Activated CD4-positive, alpha-beta T cell treated with anti-CD3 and anti-CD28 coated beads for 36 hours (primary cell): ENCODE results near the gene LCNL1. TPM values are rescaled to one million over a fixed set of nuclear protein-coding genes. Genes with fewer than 3 reads are reported as not detected.
A peak's percentile ranks its signal among the peaks of the same experiment; 100 is the strongest.

Experiments
- ATAC-seq: fragments of 200-7000 bp; cut with Tn5 transposase; one replicate; pipeline ENCODE4 v1.10.0; 2021; ENCODE audit warnings: mild to moderate bottlenecking, moderate library complexity
- CTCF ChIA-PET: fragments of 350-600 bp; sonication (Branson Sonifier 250); formaldehyde crosslinking; loops from one replicate; lab custom pipeline; 2021; ENCODE audit warnings: antibody characterized with exemption; lab: Charles Lee
- POLR2A ChIA-PET: fragments of 350-600 bp; sonication (Branson Sonifier 250); formaldehyde crosslinking; loops from one replicate; lab custom pipeline; 2021; ENCODE audit warnings: antibody characterized with exemption, inconsistent platforms; lab: Charles Lee
- DNase-seq: peaks from one replicate; pipeline ENCODE4 v3.0.0-alpha.2; 2020
- H3K27ac Mint-ChIP-seq: one replicate; pipeline ENCODE4 v1.8.0; 2021; ENCODE audit warnings: mixed read lengths
- H3K27me3 Mint-ChIP-seq: one replicate; pipeline ENCODE4 v1.8.0; 2021; ENCODE audit warnings: mixed read lengths
- H3K36me3 Mint-ChIP-seq: one replicate; pipeline ENCODE4 v1.8.0; 2021; ENCODE audit warnings: low read depth, mixed read lengths
- H3K4me1 Mint-ChIP-seq: one replicate; pipeline ENCODE4 v1.8.0; 2021; ENCODE audit warnings: mixed read lengths
- H3K4me3 Mint-ChIP-seq: one replicate; pipeline ENCODE4 v1.8.0; 2021; ENCODE audit warnings: mild to moderate bottlenecking, moderate library complexity, mixed read lengths
- H3K9me3 Mint-ChIP-seq: one replicate; pipeline ENCODE4 v1.8.0; 2021; ENCODE audit warnings: low read depth, mixed read lengths
- intact Hi-C, 2 experiments: fragments of 100-400 bp; cut with DNase I in 1 of 2; cut with micrococcal nuclease in 1 of 2; formaldehyde crosslinking; loops; one replicate each; pipeline versions ENCODE4 v1.14.2 to v1.15.1; 2022 to 2024; cut with DNase I, micrococcal nuclease
- total RNA-seq, 2 experiments: library from RNA; stranded (reverse); gene quantifications; one replicate each; pipeline ENCODE4 v1.2.3, GENCODE V29; 2021

LCNL1 gene
- total RNA-seq, 2 experiments from 2014 or later, result not detected

GRCh38 chr9:136978073-136978864 is 4.5 kb upstream of the LCNL1 start:
- Mint-ChIP-seq H3K36me3 (no peaks in the 10 kb centered on the region), H3K4me1 (peaks cover 13% of the 10 kb centered on the region), H3K9me3 (no peaks in the 10 kb centered on the region), H3K4me3 (no peak overlapping the region), H3K27ac (no peak overlapping the region), H3K27me3 (no peaks in the 10 kb centered on the region)
- CTCF ChIA-PET, result interaction anchor here (0.6 to 1.9 kb wide), 6 partner anchors 13 to 90 kb away, joined by 3 to 15 read pairs (median 3); partner anchors contain the start of genes CLIC3 and PAXX
- ATAC-seq (peak; percentile 47), DNase-seq (peak; percentile 87)
- intact Hi-C loops, result loop anchor here (1.0 kb wide), 9 partner anchors 14 to 483 kb away; partner anchors contain the start of genes PAXX (in 2 of the 2), PHPT1 (in 1 of the 2), TMEM141 (in 1 of the 2) and TRAF2 (in 1 of the 2)
- POLR2A ChIA-PET, result interaction anchor here (0.8 kb wide), 1 partner anchor 13 kb away, joined by 4 read pairs; the partner anchor contains the start of gene PAXX

GRCh38 chr9:136978865-136979544 is 3.8 kb upstream of the LCNL1 start:
- H3K4me1 Mint-ChIP-seq, result peaks cover 13% of the 10 kb centered on the region
- no peaks in the 10 kb centered on the region for H3K36me3 Mint-ChIP-seq
- ATAC-seq (no peak), DNase-seq (no peak)
- CTCF ChIA-PET, result interaction anchor here (0.6 to 1.9 kb wide), 5 partner anchors 13 to 56 kb away, joined by 3 to 15 read pairs (median 3); partner anchors contain the start of genes CLIC3 and PAXX
- H3K9me3 Mint-ChIP-seq, result no peaks in the 10 kb centered on the region
- intact Hi-C loops, result loop anchor here (1.0 kb wide), 9 partner anchors 13 to 482 kb away; partner anchors contain the start of genes PAXX (in 2 of the 2), PHPT1 (in 1 of the 2), TMEM141 (in 1 of the 2) and TRAF2 (in 1 of the 2)
- H3K4me3 Mint-ChIP-seq, result no peak overlapping the region
- H3K27ac Mint-ChIP-seq, result no peak overlapping the region
- peaks cover 4% of the 10 kb centered on the region for H3K27me3 Mint-ChIP-seq
- POLR2A ChIA-PET, result interaction anchor here (0.8 kb wide), 1 partner anchor 13 kb away, joined by 4 read pairs; the partner anchor contains the start of gene PAXX

- H3K27me3 Mint-ChIP-seq, result peaks cover 5% of the 10 kb centered on the region
- H3K4me1 Mint-ChIP-seq, result peaks cover 11% of the 10 kb centered on the region
- H3K36me3 Mint-ChIP-seq, result no peaks in the 10 kb centered on the region
- no peak overlapping the region for H3K27ac Mint-ChIP-seq
- no peak for ATAC-seq
- CTCF ChIA-PET, result interaction anchor here (0.6 to 0.9 kb wide), 2 partner anchors 55 to 566 kb away, joined by 3 read pairs; no protein-coding TSS in a partner anchor
- DNase-seq, result no peak
- no peaks in the 10 kb centered on the region for H3K9me3 Mint-ChIP-seq
- H3K4me3 Mint-ChIP-seq, result no peak overlapping the region
- intact Hi-C loops, result no loop called here
- POLR2A ChIA-PET, result no interaction called here
These were observed 2.8 kb upstream of the LCNL1 start for GRCh38 chr9:136979769-136980587.

- POLR2A ChIA-PET, result no interaction called here
- CTCF ChIA-PET, result interaction anchor here (0.6 kb wide), 1 partner anchor 567 kb away, joined by 3 read pairs; no protein-coding TSS in a partner anchor
These were observed 1.9 kb upstream of the LCNL1 start for GRCh38 chr9:136980669-136981478.

GRCh38 chr9:136981588-136982231 is 1.1 kb upstream of the LCNL1 start:
- Mint-ChIP-seq H3K27me3 (peaks cover 10% of the 10 kb centered on the region), H3K4me1 (no peaks in the 10 kb centered on the region), H3K36me3 (no peaks in the 10 kb centered on the region), H3K4me3 (no peak overlapping the region), H3K27ac (no peak overlapping the region), H3K9me3 (no peaks in the 10 kb centered on the region)
- POLR2A ChIA-PET, result no interaction called here
- CTCF ChIA-PET, result interaction anchor here (1.2 kb wide), 1 partner anchor 48 kb away, joined by 3 read pairs; no protein-coding TSS in a partner anchor
- ATAC-seq (no peak), DNase-seq (no peak)
- intact Hi-C loops, result no loop called here

More at GRCh38 chr9:136980669-136981478, 1.9 kb upstream of the LCNL1 start:
- Mint-ChIP-seq H3K4me3 (no peak overlapping the region), H3K36me3 (no peaks in the 10 kb centered on the region), H3K27me3 (peaks cover 5% of the 10 kb centered on the region), H3K27ac (no peak overlapping the region), H3K9me3 (no peaks in the 10 kb centered on the region), H3K4me1 (peaks cover 5% of the 10 kb centered on the region)
- no peak for ATAC-seq
- no peak for DNase-seq
- intact Hi-C loops, result no loop called here

GRCh38 chr9:136983167-136983566 is 374 bp downstream of the LCNL1 start:
- H3K4me1 Mint-ChIP-seq, result no peaks in the 10 kb centered on the region
- H3K27ac Mint-ChIP-seq, result no peak overlapping the region
- ChIA-PET CTCF (no interaction called here), POLR2A (no interaction called here)
- no peaks in the 10 kb centered on the region for H3K9me3 Mint-ChIP-seq
- no peak for DNase-seq
- intact Hi-C loops, result no loop called here
- H3K27me3 Mint-ChIP-seq, result peaks cover 13% of the 10 kb centered on the region
- no peak overlapping the region for H3K4me3 Mint-ChIP-seq
- ATAC-seq, result no peak
- H3K36me3 Mint-ChIP-seq, result no peaks in the 10 kb centered on the region

GRCh38 chr9:136983656-136984314 is 992 bp downstream of the LCNL1 start:
- CTCF ChIA-PET, result no interaction called here
- no peak overlapping the region for H3K27ac Mint-ChIP-seq
- peaks cover 13% of the 10 kb centered on the region for H3K27me3 Mint-ChIP-seq
- no peak overlapping the region for H3K4me3 Mint-ChIP-seq
- intact Hi-C loops, result no loop called here
- no peaks in the 10 kb centered on the region for H3K9me3 Mint-ChIP-seq
- DNase-seq (no peak), ATAC-seq (no peak)
- POLR2A ChIA-PET, result no interaction called here
- H3K36me3 Mint-ChIP-seq, result no peaks in the 10 kb centered on the region
- H3K4me1 Mint-ChIP-seq, result no peaks in the 10 kb centered on the region

GRCh38 chr9:136984464-136985026 is 1.8 kb downstream of the LCNL1 start:
- ATAC-seq (no peak), DNase-seq (no peak)
- intact Hi-C loops, result no loop called here
- no peaks in the 10 kb centered on the region for H3K36me3 Mint-ChIP-seq
- H3K4me3 Mint-ChIP-seq, result no peak overlapping the region
- H3K4me1 Mint-ChIP-seq, result no peaks in the 10 kb centered on the region
- CTCF ChIA-PET, result interaction anchor here (1.0 kb wide), 1 partner anchor 11 kb away, joined by 3 read pairs; the partner anchor contains the start of gene CLIC3
- H3K27me3 Mint-ChIP-seq, result peaks cover 13% of the 10 kb centered on the region
- H3K27ac Mint-ChIP-seq, result no peak overlapping the region
- POLR2A ChIA-PET, result interaction anchor here (0.6 kb wide), 1 partner anchor 216 kb away, joined by 3 read pairs; the partner anchor contains the start of gene TPRN
- H3K9me3 Mint-ChIP-seq, result no peaks in the 10 kb centered on the region

- Mint-ChIP-seq H3K9me3 (no peaks in the 10 kb centered on the region), H3K4me1 (no peaks in the 10 kb centered on the region), H3K4me3 (no peak overlapping the region), H3K27me3 (peaks cover 13% of the 10 kb centered on the region), H3K27ac (no peak overlapping the region), H3K36me3 (no peaks in the 10 kb centered on the region)
- ChIA-PET CTCF (interaction anchor here (1.0 kb wide), 1 partner anchor 11 kb away, joined by 3 read pairs; the partner anchor contains the start of gene CLIC3), POLR2A (interaction anchor here (0.6 kb wide), 1 partner anchor 216 kb away, joined by 3 read pairs; the partner anchor contains the start of gene TPRN)
- intact Hi-C loops, result no loop called here
- DNase-seq (no peak), ATAC-seq (peak; percentile 11)
These were observed 2.3 kb downstream of the LCNL1 start for GRCh38 chr9:136985027-136985602.
